Neural cell (in vitro differentiated cells): ENCODE results near the gene CREB3L2. TPM values are rescaled to one million over a fixed set of nuclear protein-coding genes. Genes with fewer than 3 reads are reported as not detected.

ENCODE experiments used
- H2AFZ ChIP-seq: fragments of 200-600, 300-800 bp; sonication (generic), shearing (Covaris generic); 2 replicates; pipeline ENCODE4 v1.6.0; 2014; ENCODE audit warnings: low read depth, mild to moderate bottlenecking, antibody characterized with exemption, low read length, moderate library complexity
- H3F3A ChIP-seq: fragments of 200-600 bp; shearing (Covaris generic); 2 replicates; pipeline ENCODE4 v1.6.1; 2016; ENCODE audit warnings: mild to moderate bottlenecking, moderate library complexity, mixed read lengths, antibody characterized with exemption, low read length; ENCODE audit not compliant: insufficient read depth, poor library complexity, severe bottlenecking
- H3K27ac ChIP-seq: fragments of 200-600, 300-800 bp; sonication (generic), shearing (Covaris generic); 2 replicates; pipeline ENCODE4 v1.5.1; 2014; ENCODE audit warnings: mild to moderate bottlenecking, low read length, moderate library complexity
- H3K27me3 ChIP-seq: fragments of 300-800, 200-600 bp; sonication (generic), shearing (Covaris generic); 2 replicates; pipeline ENCODE4 v1.6.0; 2014; ENCODE audit warnings: mild to moderate bottlenecking, low read depth, low read length, moderate library complexity; ENCODE audit not compliant: insufficient read depth
- H3K36me3 ChIP-seq: fragments of 300-800, 200-600 bp; sonication (generic), shearing (Covaris generic); 2 replicates; pipeline ENCODE4 v1.5.1; 2014; ENCODE audit warnings: mild to moderate bottlenecking, antibody characterized with exemption, low read length, moderate library complexity; ENCODE audit not compliant: insufficient read depth
- H3K4me2 ChIP-seq: fragments of 300-800, 200-600 bp; sonication (generic), shearing (Covaris generic); 2 replicates; pipeline ENCODE4 v1.6.0; 2014; ENCODE audit warnings: mild to moderate bottlenecking, low read length
- H3K4me3 ChIP-seq: fragments of 300-800, 200-600 bp; sonication (generic), shearing (Covaris generic); 2 replicates; pipeline ENCODE4 v1.5.1; 2014; ENCODE audit warnings: mild to moderate bottlenecking, low read length, moderate library complexity
- H3K79me2 ChIP-seq: fragments of 200-600 bp; shearing (Covaris generic); replicated peaks from 2 replicates; pipeline ENCODE4 v1.6.0; 2014; ENCODE audit warnings: mild to moderate bottlenecking, low read length, moderate library complexity; ENCODE audit not compliant: insufficient read depth
- H3K9ac ChIP-seq: fragments of 300-800, 200-600 bp; sonication (generic), shearing (Covaris generic); 2 replicates; pipeline ENCODE4 v1.6.1; 2016; ENCODE audit warnings: mild to moderate bottlenecking, low read length, mixed read lengths
- H3K9me2 ChIP-seq: fragments of 200-600 bp; shearing (Covaris generic); 2 replicates; pipeline ENCODE4 v1.6.1; 2016; ENCODE audit warnings: mild to moderate bottlenecking, low read length, mixed read lengths; ENCODE audit not compliant: insufficient read depth
- H3K9me3 ChIP-seq: fragments of 200-600, 300-800 bp; sonication (generic), shearing (Covaris generic); 2 replicates; pipeline ENCODE4 v1.6.1; 2016; ENCODE audit warnings: mild to moderate bottlenecking, mixed run types, low read length, moderate library complexity, mixed read lengths
- H4K20me1 ChIP-seq: fragments of 200-600 bp; shearing (Covaris generic); 2 replicates; pipeline ENCODE4 v1.6.1; 2016; ENCODE audit warnings: mild to moderate bottlenecking, mixed run types; ENCODE audit not compliant: insufficient read depth
- CTCF ChIP-seq: fragments of 450-650 bp; IDR thresholded peaks from 2 replicates; pipeline ENCODE4 v1.5.1; 2014; ENCODE audit warnings: antibody characterized with exemption, mild to moderate bottlenecking, moderate library complexity; ENCODE audit not compliant: poor library complexity, severe bottlenecking
- EP300 ChIP-seq: fragments of 450-650 bp; conservative IDR thresholded peaks from 2 replicates; pipeline ENCODE4 v1.6.1; 2014; ENCODE audit warnings: antibody characterized with exemption, mild to moderate bottlenecking, moderate library complexity; ENCODE audit not compliant: poor library complexity, severe bottlenecking
- EZH2 ChIP-seq: fragments of 200-600, 300-800 bp; shearing (Covaris generic), sonication (generic); IDR thresholded peaks from 2 replicates; pipeline ENCODE4 v1.6.1; 2014; ENCODE audit warnings: antibody characterized with exemption, low read length, borderline replicate concordance, mild to moderate bottlenecking; ENCODE audit not compliant: insufficient read depth, poor library complexity, severe bottlenecking
- MXI1 ChIP-seq: fragments of 450-650 bp; conservative IDR thresholded peaks from 2 replicates; pipeline ENCODE4 v1.6.1; 2014; ENCODE audit warnings: antibody characterized with exemption, mild to moderate bottlenecking; ENCODE audit not compliant: poor library complexity, severe bottlenecking
- POLR2AphosphoS5 ChIP-seq: IDR thresholded peaks from 2 replicates; pipeline ENCODE4 v1.6.1; 2012
- RAD21 ChIP-seq: fragments of 450-650 bp; conservative IDR thresholded peaks from 2 replicates; pipeline ENCODE4 v1.6.1; 2014; ENCODE audit warnings: antibody characterized with exemption, mild to moderate bottlenecking, moderate library complexity
- REST ChIP-seq: IDR thresholded peaks from 2 replicates; pipeline ENCODE4 v1.6.1; 2012; ENCODE audit warnings: borderline replicate concordance
- SMC3 ChIP-seq: fragments of 450-650 bp; conservative IDR thresholded peaks from 2 replicates; pipeline ENCODE4 v1.6.1; 2014; ENCODE audit warnings: antibody characterized with exemption, mild to moderate bottlenecking, moderate library complexity; ENCODE audit not compliant: poor library complexity
- TAF1 ChIP-seq: IDR thresholded peaks from 2 replicates; pipeline ENCODE4 v1.6.1; 2012; ENCODE audit warnings: low read depth
- polyA plus RNA-seq: library from polyadenylated mRNA; depleted of rRNA; stranded (reverse); fragments of >200 nt; gene quantifications from 2 replicates; pipeline ENCODE4 v1.2.3, GENCODE V29; 2014

CREB3L2 gene
- polyA plus RNA-seq, 1 donor from 2014 or later = 1.5 TPM

GRCh38 chr7:137962875-137963507, 38.9 kb downstream of the CREB3L2 start:
- Histone ChIP-seq H2AFZ (no peak overlapping the region), H3K9me2 (no peaks in the 10 kb centered on the region), H3K36me3 (no peaks in the 10 kb centered on the region), H4K20me1 (no peaks in the 10 kb centered on the region), H3K27me3 (no peaks in the 10 kb centered on the region), H3K79me2 (no peaks in the 10 kb centered on the region), H3K9ac (no peak overlapping the region), H3K4me2 (no peak overlapping the region), H3K27ac (no peak overlapping the region), H3K9me3 (no peaks in the 10 kb centered on the region), H3K4me3 (no peak overlapping the region), H3F3A (no peaks in the 10 kb centered on the region)
- TF ChIP-seq MXI1 (no peak), EZH2 (no peak), RAD21 (no peak), EP300 (no peak), CTCF (no peak), POLR2AphosphoS5 (no peak), TAF1 (no peak), REST (no peak), SMC3 (no peak)

- H3K4me2 ChIP-seq = no peak overlapping the region
- H3K27me3 ChIP-seq = no peaks in the 10 kb centered on the region
- H2AFZ ChIP-seq = no peak overlapping the region
- no peaks in the 10 kb centered on the region for H3K79me2 ChIP-seq
- H3K27ac ChIP-seq = no peak overlapping the region
- H3K9me2 ChIP-seq = no peaks in the 10 kb centered on the region
- no peak overlapping the region for H3K4me3 ChIP-seq
- no peaks in the 10 kb centered on the region for H4K20me1 ChIP-seq
- TF ChIP-seq SMC3 (no peak), RAD21 (no peak), CTCF (no peak), REST (no peak), TAF1 (no peak), MXI1 (no peak), POLR2AphosphoS5 (no peak), EP300 (no peak), EZH2 (no peak)
- H3K9me3 ChIP-seq = no peaks in the 10 kb centered on the region
- H3F3A ChIP-seq = no peaks in the 10 kb centered on the region
- no peaks in the 10 kb centered on the region for H3K36me3 ChIP-seq
- H3K9ac ChIP-seq = no peak overlapping the region
Observed at GRCh38 chr7:137962491-137962874, 39.4 kb downstream of the CREB3L2 start.
